GM23248 (cell line): Measurements from ENCODE around the gene CDK9.

Experiments
- EZH2 ChIP-seq: fragments of 200-600 bp; sonication (generic); IDR thresholded peaks from 2 replicates; pipeline ENCODE4 v1.6.1; 2018; ENCODE audit warnings: antibody characterized with exemption, mild to moderate bottlenecking; ENCODE audit not compliant: insufficient read depth, poor library complexity, severe bottlenecking
- EZH2phosphoT487 ChIP-seq: fragments of 200-600 bp; sonication (generic); IDR thresholded peaks from 2 replicates; pipeline ENCODE4 v1.6.1; 2018; ENCODE audit warnings: antibody characterized with exemption, moderate library complexity, mild to moderate bottlenecking, low read depth; ENCODE audit not compliant: insufficient read depth

DNA sequence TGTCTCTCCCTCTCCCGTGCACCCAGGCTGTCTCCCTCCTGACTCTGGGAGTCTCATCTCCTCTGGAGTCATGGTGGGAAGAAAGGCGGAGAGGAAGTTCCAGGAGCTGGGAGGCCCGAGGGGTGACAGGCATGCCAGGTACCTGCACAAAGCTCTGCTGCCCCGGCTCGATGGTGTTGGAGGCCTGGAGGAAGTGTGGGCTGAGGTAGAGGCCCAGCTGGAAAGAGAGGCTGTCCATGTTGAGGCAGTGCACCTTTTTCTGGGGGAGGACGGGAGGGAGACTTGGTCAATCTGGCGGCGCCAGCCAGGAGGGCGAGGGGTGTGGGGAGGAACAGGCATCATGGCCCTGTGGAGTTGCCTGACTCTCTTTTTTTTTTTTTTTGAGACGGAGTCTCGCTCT, 32.7 kb downstream of the CDK9 start:
- TF ChIP-seq EZH2 (no peak), EZH2phosphoT487 (no peak)
